Measurements from ENCODE around the gene C13orf42.
A peak's percentile ranks its signal among the peaks of the same experiment; 100 is the strongest.

C13orf42 gene

GRCh38 chr13:51111174-51111573 is at the start of gene C13orf42:
C13orf42 (minus strand) TSS chr13:51111274; CDS start chr13:51111209, 65 bp downstream.
- no peak for DNase-seq (ENCODE audit: low spot score)
- Mint-ChIP-seq H3K9me3 (no peaks in the 10 kb centered on the region), H3K27me3 (ENCODE audit: low read depth) (peaks cover 8% of the 10 kb centered on the region), H3K4me3 (no peak within 1 kb of the TSS), H3K27ac (no peak within 1 kb of the TSS), H3K36me3 (ENCODE audit: low read depth) (no peaks in the 10 kb centered on the region), H3K4me1 (ENCODE audit: low read depth) (no peaks in the 10 kb centered on the region)

DNA sequence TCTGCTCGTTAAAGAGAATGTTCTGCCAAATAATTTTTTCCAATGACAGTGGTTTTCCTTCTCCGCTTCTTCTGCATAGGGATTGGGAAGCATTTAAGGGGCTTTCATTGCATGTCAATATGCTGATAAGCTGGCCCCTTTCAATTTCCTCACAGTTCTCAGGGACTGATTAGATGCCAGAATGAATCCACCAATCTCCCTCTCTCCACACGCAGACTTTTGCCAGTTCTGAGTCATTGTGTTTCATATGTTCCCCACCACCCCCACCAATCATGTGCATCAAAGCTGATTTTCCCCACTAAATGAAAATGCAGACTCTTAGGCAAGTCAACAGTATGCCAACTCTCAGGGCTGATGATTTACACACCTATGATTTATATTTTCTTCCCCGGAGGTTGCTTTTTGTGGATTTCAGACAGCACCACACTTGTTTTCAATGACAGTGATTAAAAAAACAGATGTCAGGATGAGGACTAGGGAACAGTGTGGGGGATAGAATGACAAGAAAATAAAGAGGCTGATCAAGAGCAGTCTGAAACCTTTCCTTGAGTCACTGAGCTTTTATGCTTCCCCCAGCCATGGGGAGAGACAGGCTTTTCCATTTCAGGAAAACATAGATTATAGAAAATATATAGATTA is 47.9 kb upstream of the C13orf42 start:
- DNase-seq (ENCODE audit: low spot score) = no peak
- no peaks in the 10 kb centered on the region for H3K9me3 Mint-ChIP-seq
- H3K36me3 Mint-ChIP-seq (ENCODE audit: low read depth) = no peaks in the 10 kb centered on the region
- no peak overlapping the region for H3K4me3 Mint-ChIP-seq
- no peaks in the 10 kb centered on the region for H3K27me3 Mint-ChIP-seq (ENCODE audit: low read depth)
- peaks cover 4% of the 10 kb centered on the region for H3K4me1 Mint-ChIP-seq (ENCODE audit: low read depth)
- H3K27ac Mint-ChIP-seq = no peak overlapping the region

DNA sequence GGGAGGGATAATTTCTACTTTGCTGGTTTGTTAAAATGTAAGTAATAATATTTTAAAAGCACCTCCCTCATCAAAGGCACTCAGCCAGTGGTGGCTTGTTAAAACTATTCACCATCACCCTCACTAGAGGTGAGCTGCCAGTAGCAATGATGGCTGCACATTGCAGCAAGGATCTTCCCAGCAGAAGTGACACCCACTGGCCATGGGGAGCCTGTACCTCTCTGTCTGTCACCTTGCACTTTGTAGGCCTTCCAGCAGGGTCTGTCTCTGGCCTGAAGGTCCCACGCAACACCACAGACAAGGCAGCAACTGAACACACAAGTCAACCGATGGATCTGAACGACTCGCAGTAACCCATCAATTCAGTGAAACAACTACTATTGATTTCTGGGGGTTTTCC is 47.3 kb upstream of the C13orf42 start:
- H3K36me3 Mint-ChIP-seq (ENCODE audit: low read depth) = no peaks in the 10 kb centered on the region
- H3K27me3 Mint-ChIP-seq (ENCODE audit: low read depth) = no peaks in the 10 kb centered on the region
- H3K9me3 Mint-ChIP-seq = no peaks in the 10 kb centered on the region
- no peak overlapping the region for H3K4me3 Mint-ChIP-seq
- H3K27ac Mint-ChIP-seq = no peak overlapping the region
- DNase-seq (ENCODE audit: low spot score) = no peak
- peaks cover 4% of the 10 kb centered on the region for H3K4me1 Mint-ChIP-seq (ENCODE audit: low read depth)

DNA sequence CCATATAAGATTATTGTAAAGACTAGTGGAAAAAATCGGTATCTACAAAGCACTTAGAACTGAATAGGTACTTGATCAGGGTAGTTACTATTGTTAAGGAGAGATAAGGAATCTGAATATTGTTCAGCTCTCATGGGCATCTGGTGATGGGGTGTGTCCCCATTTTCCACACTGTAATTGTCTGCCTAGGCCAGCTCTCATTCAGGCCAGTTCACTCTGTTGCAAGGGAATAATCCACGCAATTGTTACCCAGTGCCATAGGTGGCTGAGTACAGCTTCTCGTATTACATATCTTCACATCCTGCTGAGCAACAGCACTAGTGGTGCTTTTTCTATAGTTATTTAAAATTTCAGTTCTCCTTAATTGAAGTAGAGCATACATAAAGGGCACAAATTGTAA is 45.6 kb upstream of the C13orf42 start:
- H3K9me3 Mint-ChIP-seq = no peaks in the 10 kb centered on the region
- DNase-seq (ENCODE audit: low spot score) = no peak
- H3K27ac Mint-ChIP-seq = no peak overlapping the region
- no peaks in the 10 kb centered on the region for H3K27me3 Mint-ChIP-seq (ENCODE audit: low read depth)
- H3K36me3 Mint-ChIP-seq (ENCODE audit: low read depth) = no peaks in the 10 kb centered on the region
- H3K4me3 Mint-ChIP-seq = no peak overlapping the region
- peaks cover 4% of the 10 kb centered on the region for H3K4me1 Mint-ChIP-seq (ENCODE audit: low read depth)

- Mint-ChIP-seq H3K9me3 (no peaks in the 10 kb centered on the region), H3K36me3 (ENCODE audit: low read depth) (no peaks in the 10 kb centered on the region), H3K4me3 (no peak overlapping the region), H3K27me3 (ENCODE audit: low read depth) (peaks cover 3% of the 10 kb centered on the region), H3K27ac (no peak overlapping the region), H3K4me1 (ENCODE audit: low read depth) (peaks cover 4% of the 10 kb centered on the region)
- DNase-seq (ENCODE audit: low spot score) = no peak
Observed at GRCh38 chr13:51155776-51156515, 44.9 kb upstream of the C13orf42 start.

DNA sequence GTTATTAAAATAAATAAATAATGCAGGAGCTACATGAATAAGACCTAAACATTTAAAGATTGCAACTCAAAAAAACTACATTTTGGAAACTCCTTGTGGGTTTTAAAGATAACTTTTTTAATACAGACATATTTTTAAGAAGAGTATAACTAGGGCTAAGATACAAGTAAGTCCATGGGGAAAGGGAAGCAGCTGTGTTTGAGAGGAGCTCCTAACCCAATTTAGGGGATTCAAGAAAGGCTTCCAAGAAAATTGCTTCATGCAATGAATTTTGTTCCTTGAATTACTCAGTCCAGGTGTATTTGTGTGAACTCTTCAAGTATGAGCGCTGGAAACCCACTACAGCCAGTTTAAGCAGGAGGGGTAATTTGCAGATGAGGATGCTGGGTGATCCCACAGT is 44.1 kb upstream of the C13orf42 start:
- Mint-ChIP-seq H3K36me3 (ENCODE audit: low read depth) (no peaks in the 10 kb centered on the region), H3K9me3 (no peaks in the 10 kb centered on the region), H3K27ac (no peak overlapping the region), H3K4me3 (no peak overlapping the region), H3K4me1 (ENCODE audit: low read depth) (peaks cover 4% of the 10 kb centered on the region), H3K27me3 (ENCODE audit: low read depth) (peaks cover 6% of the 10 kb centered on the region)
- DNase-seq (ENCODE audit: low spot score) = no peak

DNA sequence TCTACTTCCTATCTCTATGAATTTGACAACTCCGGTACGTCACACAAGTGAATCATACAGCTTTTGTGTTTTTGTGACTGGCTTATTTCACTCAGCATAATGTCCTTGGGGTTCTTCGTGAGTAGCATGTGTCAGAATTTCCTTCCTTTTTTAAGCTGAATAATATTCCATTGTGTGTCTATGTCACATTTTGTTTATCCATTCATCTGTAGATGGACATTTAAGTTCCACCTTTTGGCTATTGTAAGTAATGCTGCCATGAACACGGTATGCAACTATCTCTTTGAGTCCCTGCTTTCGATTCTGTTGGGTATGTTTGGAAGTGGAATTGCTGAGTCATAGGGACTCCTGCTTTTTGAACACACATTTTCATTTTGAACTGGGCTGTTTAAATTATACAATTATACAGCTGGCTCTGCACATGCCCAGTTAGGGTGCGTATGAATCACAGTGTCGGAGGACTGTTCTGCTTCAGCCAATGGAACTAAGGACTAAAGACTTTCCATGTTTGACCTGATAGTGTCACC is 43.0 kb upstream of the C13orf42 start:
- H3K27ac Mint-ChIP-seq = no peak overlapping the region
- H3K9me3 Mint-ChIP-seq = no peaks in the 10 kb centered on the region
- H3K4me1 Mint-ChIP-seq (ENCODE audit: low read depth) = peaks cover 4% of the 10 kb centered on the region
- H3K36me3 Mint-ChIP-seq (ENCODE audit: low read depth) = no peaks in the 10 kb centered on the region
- peak; percentile 33 for DNase-seq (ENCODE audit: low spot score)
- H3K27me3 Mint-ChIP-seq (ENCODE audit: low read depth) = peaks cover 6% of the 10 kb centered on the region
- H3K4me3 Mint-ChIP-seq = no peak overlapping the region

DNA sequence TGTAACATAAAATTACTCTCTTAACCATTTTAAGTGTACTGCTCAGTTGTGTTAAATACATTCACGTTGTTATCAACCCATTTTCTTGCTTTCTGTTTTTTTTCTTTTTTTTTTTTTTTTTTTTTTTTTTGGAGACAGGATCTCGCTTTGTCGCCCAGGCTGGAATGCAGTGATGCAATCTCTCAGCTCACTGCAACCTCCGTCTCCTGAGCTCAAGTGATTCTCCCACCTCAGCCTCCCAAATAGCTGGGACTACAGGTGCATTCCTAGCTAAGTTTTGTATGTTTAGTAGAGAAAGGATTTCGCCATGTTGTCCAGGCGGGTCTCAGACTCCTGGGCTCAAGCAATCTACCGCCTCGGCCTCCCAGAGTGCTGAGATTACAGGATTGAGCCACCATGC is 42.5 kb upstream of the C13orf42 start:
- Mint-ChIP-seq H3K9me3 (no peaks in the 10 kb centered on the region), H3K36me3 (ENCODE audit: low read depth) (no peaks in the 10 kb centered on the region), H3K4me1 (ENCODE audit: low read depth) (peaks cover 4% of the 10 kb centered on the region), H3K27ac (no peak overlapping the region), H3K4me3 (no peak overlapping the region), H3K27me3 (ENCODE audit: low read depth) (peaks cover 6% of the 10 kb centered on the region)
- DNase-seq (ENCODE audit: low spot score) = no peak

GRCh38 chr13:51152701-51153100 is 41.6 kb upstream of the C13orf42 start:
- Mint-ChIP-seq H3K4me3 (no peak overlapping the region), H3K27me3 (ENCODE audit: low read depth) (peaks cover 6% of the 10 kb centered on the region), H3K4me1 (ENCODE audit: low read depth) (peaks cover 7% of the 10 kb centered on the region), H3K36me3 (ENCODE audit: low read depth) (no peaks in the 10 kb centered on the region), H3K27ac (no peak overlapping the region), H3K9me3 (no peaks in the 10 kb centered on the region)
- DNase-seq (ENCODE audit: low spot score) = no peak

- Mint-ChIP-seq H3K27me3 (ENCODE audit: low read depth) (peaks cover 6% of the 10 kb centered on the region), H3K4me1 (ENCODE audit: low read depth) (peaks cover 7% of the 10 kb centered on the region), H3K4me3 (no peak overlapping the region), H3K9me3 (no peaks in the 10 kb centered on the region), H3K36me3 (ENCODE audit: low read depth) (no peaks in the 10 kb centered on the region), H3K27ac (no peak overlapping the region)
- no peak for DNase-seq (ENCODE audit: low spot score)
Observed at GRCh38 chr13:51151463-51151862, 40.4 kb upstream of the C13orf42 start.

DNA sequence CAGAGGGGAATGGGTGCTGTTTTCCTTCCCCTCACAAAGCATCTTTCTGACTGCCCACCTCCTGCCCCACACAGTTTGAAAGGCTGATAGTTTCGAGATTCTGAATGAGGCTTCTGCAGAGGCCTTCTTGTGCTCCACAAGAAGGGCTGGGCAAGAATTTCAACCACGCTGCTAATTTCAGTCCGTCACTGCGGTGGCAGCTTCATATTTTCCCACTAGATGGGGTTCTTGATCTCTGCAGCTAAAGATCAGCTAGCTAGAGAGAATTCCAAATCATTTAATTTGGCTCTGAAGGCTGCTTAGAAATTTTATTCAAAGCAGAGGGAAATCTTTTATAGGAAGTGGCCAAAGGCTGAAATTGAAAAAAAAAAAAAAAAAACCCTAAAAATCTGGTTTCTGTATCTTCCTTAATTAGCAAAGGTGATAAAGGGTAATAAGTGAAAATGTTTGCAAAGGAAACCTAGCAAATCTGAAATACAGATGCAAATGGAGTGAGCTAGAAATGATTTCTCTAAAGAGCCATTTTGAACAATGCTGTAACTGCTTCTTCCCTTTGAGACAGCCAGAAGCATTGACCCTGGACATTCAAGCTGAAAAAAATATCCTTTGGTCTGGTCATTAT is 38.0 kb upstream of the C13orf42 start:
- no peaks in the 10 kb centered on the region for H3K36me3 Mint-ChIP-seq (ENCODE audit: low read depth)
- no peak overlapping the region for H3K27ac Mint-ChIP-seq
- no peak overlapping the region for H3K4me3 Mint-ChIP-seq
- peaks cover 14% of the 10 kb centered on the region for H3K27me3 Mint-ChIP-seq (ENCODE audit: low read depth)
- no peaks in the 10 kb centered on the region for H3K9me3 Mint-ChIP-seq
- peaks cover 2% of the 10 kb centered on the region for H3K4me1 Mint-ChIP-seq (ENCODE audit: low read depth)
- DNase-seq (ENCODE audit: low spot score) = no peak

- Mint-ChIP-seq H3K27ac (no peak overlapping the region), H3K9me3 (no peaks in the 10 kb centered on the region), H3K27me3 (ENCODE audit: low read depth) (peaks cover 14% of the 10 kb centered on the region), H3K4me1 (ENCODE audit: low read depth) (peaks cover 2% of the 10 kb centered on the region), H3K4me3 (no peak overlapping the region), H3K36me3 (ENCODE audit: low read depth) (no peaks in the 10 kb centered on the region)
- no peak for DNase-seq (ENCODE audit: low spot score)
Observed at GRCh38 chr13:51148223-51148951, 37.3 kb upstream of the C13orf42 start.

GRCh38 chr13:51147732-51148131 is 36.7 kb upstream of the C13orf42 start:
- no peaks in the 10 kb centered on the region for H3K36me3 Mint-ChIP-seq (ENCODE audit: low read depth)
- peaks cover 17% of the 10 kb centered on the region for H3K27me3 Mint-ChIP-seq (ENCODE audit: low read depth)
- no peak for DNase-seq (ENCODE audit: low spot score)
- H3K4me1 Mint-ChIP-seq (ENCODE audit: low read depth) = peaks cover 2% of the 10 kb centered on the region
- no peaks in the 10 kb centered on the region for H3K9me3 Mint-ChIP-seq
- no peak overlapping the region for H3K27ac Mint-ChIP-seq
- H3K4me3 Mint-ChIP-seq = no peak overlapping the region

GRCh38 chr13:51146667-51147066 is 35.6 kb upstream of the C13orf42 start:
- no peaks in the 10 kb centered on the region for H3K36me3 Mint-ChIP-seq (ENCODE audit: low read depth)
- peaks cover 2% of the 10 kb centered on the region for H3K4me1 Mint-ChIP-seq (ENCODE audit: low read depth)
- H3K9me3 Mint-ChIP-seq = no peaks in the 10 kb centered on the region
- no peak overlapping the region for H3K4me3 Mint-ChIP-seq
- H3K27ac Mint-ChIP-seq = no peak overlapping the region
- no peak for DNase-seq (ENCODE audit: low spot score)
- H3K27me3 Mint-ChIP-seq (ENCODE audit: low read depth) = peaks cover 17% of the 10 kb centered on the region

All from T-helper 2 cell treated with Interferon-gamma antibody and Interleukin-4, amounts not matched to agents 5 μg/mL and 100 μg/mL, for 36 hours (primary cell).